Breast epithelium (tissue), 3 donors: ENCODE data around the gene UBE2H.

Experiments
- POLR2A ChIP-seq: fragments of 450-650 bp; IDR thresholded peaks from one replicate; pipeline ENCODE4 v1.6.1; 2016; ENCODE audit warnings: antibody characterized with exemption, mild to moderate bottlenecking, moderate library complexity
- TF ChIP-seq, protein P1 (sequence below), 3 donors: fragments of 450-650 bp; IDR thresholded peaks; one replicate each; pipeline ENCODE4 v1.5.1; 2016 to 2017; ENCODE audit warnings: antibody characterized with exemption in 3 of 3, mild to moderate bottlenecking in 3 of 3, moderate library complexity in 3 of 3

- TF ChIP-seq POLR2A, result no peak
- TF ChIP-seq, protein P1, sequence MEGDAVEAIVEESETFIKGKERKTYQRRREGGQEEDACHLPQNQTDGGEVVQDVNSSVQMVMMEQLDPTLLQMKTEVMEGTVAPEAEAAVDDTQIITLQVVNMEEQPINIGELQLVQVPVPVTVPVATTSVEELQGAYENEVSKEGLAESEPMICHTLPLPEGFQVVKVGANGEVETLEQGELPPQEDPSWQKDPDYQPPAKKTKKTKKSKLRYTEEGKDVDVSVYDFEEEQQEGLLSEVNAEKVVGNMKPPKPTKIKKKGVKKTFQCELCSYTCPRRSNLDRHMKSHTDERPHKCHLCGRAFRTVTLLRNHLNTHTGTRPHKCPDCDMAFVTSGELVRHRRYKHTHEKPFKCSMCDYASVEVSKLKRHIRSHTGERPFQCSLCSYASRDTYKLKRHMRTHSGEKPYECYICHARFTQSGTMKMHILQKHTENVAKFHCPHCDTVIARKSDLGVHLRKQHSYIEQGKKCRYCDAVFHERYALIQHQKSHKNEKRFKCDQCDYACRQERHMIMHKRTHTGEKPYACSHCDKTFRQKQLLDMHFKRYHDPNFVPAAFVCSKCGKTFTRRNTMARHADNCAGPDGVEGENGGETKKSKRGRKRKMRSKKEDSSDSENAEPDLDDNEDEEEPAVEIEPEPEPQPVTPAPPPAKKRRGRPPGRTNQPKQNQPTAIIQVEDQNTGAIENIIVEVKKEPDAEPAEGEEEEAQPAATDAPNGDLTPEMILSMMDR (IDR thresholded peaks at IDR 0.05), result no peak
Observed at GRCh38 chr7:129877146-129877792, 75.5 kb downstream of the UBE2H start.
